KG1 (cell line): ENCODE data around the gene CLNK.
"Not testable (repeated sequence)": the region's sequence is repeated elsewhere in the genome, so short reads cannot be mapped to it uniquely, and the experiment has no call there.

Experiments
- DNase-seq: peaks from one replicate; lab custom pipeline; 2025; lab: John Stamatoyannopoulos, UW

The CLNK gene

DNA sequence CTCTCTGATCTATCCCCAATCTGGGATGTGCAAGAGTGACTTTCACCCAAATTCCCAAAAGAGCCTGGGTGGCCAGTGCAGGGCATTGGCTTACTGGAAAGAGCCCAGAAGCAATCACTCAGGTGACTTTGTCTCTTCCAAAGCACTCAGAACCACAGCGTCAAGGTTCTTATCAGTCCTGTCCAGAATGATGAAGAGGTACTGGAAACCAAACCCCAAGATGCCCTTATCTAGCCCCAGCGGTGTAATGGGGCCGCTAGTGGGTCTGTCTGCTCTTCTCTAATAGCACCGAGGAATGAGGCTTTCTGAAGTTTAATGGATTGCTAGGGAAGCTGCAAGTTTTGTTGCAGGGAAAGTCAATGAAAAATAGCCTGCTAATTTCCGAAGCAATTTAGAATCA is 21.6 kb downstream of the CLNK start:
- DNase-seq = no peak

DNA sequence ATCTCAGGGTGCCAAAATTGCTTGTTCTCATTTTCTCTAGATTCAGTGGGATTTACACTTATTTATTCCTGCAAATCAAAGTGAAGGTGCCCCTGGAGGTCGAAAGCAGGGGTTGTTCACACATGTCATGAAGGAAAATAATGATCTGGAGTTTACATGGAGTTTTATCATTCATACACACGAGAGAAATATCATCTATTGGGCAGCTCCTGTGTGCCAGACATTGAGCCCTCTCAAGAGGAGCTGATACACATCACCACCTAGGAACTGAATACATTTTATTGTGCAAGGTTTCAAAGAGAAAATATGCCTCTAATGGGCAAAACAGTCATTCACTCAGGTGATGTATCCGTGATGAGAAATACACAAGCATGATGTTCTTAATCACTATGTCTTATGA is 23.5 kb downstream of the CLNK start:
- no peak for DNase-seq

GRCh38 chr4:10659251-10659650 is 25.3 kb downstream of the CLNK start:
- no peak for DNase-seq

- no peak for DNase-seq
These were observed 27.6 kb downstream of the CLNK start for GRCh38 chr4:10656988-10657387.

DNA sequence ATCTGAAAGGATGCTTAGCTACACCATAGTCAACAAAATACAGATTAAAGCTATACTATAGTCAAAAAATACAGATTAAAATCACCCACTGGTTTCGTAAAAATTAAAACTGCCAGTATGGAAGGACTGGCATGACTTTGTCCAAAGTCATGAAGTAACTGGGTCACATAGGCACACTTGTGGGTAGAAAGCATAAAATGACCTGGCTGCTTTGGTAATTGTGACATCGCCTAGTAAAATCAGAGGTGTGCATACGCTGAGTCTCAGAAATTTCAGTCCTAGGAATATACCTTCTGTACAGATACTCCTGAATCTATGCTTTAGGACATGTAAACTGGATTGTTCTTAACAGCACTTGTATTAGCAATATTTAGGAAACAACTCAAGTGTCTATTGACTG is 28.1 kb downstream of the CLNK start:
- no peak for DNase-seq

- no peak for DNase-seq
These were observed 28.6 kb downstream of the CLNK start for GRCh38 chr4:10655968-10656367.

GRCh38 chr4:10648479-10648878 is 36.1 kb downstream of the CLNK start:
- DNase-seq = no peak

DNA sequence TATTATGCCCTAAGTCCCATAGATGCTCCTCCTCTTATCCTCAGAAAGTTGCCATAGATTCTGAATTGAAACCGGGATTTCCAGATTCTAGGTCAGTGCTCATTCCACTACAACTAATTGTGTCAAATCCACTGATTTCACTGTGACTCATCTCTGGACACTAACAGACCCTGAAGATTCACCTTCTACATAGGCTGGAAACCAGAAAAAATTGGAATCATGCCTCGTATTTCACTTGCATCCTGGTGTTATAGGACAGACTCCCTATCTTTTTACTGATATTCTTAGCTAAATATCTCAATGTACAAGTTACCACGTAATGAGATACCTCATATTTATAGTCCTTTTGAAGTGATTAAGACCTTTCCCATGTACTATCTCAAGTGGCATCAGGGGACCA is 36.7 kb downstream of the CLNK start:
- no peak for DNase-seq

DNA sequence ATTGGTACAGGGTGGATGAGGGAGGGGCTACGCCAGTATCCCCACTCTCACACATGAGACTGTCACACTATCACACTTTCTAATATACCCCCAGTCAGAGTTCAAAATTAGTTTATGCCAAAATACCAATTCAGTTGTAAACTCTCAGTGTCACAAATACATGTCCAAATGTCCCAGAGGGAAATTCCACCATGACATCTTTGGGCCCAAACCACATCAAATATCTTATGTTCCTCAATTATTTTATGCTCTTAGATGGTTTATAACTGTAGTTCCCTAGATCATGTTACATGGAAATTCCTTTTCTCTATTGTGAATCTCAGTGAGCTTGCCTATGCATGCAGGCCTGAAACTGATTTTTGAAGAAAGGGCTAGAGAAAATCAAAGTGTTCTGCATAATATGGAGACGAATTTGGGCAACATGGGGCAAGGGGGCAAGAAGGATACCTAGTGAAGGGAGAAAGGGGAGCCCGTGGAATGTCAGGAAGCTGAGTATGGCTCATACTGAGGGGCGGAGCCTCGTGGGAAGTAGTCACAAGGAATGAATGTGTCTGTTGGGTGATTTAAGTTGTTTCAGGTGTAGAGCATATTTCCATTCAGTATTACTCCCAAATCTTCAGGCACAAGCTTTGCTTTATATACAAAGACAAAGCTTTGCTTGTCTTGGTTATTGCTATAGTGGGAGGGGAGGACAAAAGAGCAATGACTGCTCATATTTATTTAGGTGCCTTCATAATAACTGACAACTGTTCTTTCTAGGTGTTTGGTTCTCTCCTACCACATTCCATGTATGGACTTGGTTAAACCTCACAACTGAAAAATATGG is 40.8 kb downstream of the CLNK start:
- DNase-seq = no peak

- DNase-seq = peak; percentile 45
These were observed 43.9 kb downstream of the CLNK start for GRCh38 chr4:10640561-10641201.

- DNase-seq = no peak
These were observed 44.9 kb downstream of the CLNK start for GRCh38 chr4:10639664-10640063.

DNA sequence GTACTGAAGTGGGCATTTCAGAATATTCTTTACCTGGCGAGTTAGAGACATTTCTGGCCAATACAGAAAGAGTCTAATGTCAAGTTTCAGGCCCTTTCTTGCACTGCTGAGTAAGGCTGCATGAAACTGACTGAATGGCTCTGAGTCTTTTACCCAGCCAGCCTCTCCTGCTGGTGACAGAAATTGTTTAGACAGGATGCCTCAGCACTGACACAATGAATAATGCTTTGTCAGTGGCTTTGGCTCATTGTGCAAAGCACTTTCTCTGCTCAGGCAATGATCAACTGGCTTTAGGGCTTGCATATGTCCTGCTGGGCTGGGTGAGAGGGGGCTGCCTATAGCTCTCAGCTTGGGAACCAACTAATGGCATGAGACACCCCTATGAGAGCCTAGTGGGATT is 45.5 kb downstream of the CLNK start:
- no peak for DNase-seq

DNA sequence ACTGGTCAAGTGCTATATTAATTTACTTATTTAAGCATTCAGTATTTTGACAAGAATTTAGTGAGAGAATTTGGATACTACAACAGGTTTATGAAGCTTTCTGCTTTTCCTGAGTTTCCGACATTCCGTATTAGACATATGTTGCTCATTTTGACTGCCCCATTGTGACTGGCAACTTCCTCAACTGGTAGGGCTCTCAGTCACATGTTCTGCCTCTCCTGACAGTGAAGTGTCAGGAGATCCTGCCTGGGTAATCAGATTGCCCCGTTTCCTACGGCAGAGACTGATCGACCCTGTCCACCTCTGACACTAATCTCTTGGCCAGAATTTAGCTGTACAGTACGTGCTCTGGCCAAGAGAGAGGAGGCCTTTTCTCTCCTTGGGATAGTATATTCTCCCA is 49.5 kb downstream of the CLNK start:
- no peak for DNase-seq

- DNase-seq = no peak
These were observed 55.2 kb downstream of the CLNK start for GRCh38 chr4:10629394-10629793.

GRCh38 chr4:10625131-10625530 is 59.4 kb downstream of the CLNK start:
- no peak for DNase-seq

- DNase-seq = no peak
These were observed 60.7 kb downstream of the CLNK start for GRCh38 chr4:10623862-10624261.

DNA sequence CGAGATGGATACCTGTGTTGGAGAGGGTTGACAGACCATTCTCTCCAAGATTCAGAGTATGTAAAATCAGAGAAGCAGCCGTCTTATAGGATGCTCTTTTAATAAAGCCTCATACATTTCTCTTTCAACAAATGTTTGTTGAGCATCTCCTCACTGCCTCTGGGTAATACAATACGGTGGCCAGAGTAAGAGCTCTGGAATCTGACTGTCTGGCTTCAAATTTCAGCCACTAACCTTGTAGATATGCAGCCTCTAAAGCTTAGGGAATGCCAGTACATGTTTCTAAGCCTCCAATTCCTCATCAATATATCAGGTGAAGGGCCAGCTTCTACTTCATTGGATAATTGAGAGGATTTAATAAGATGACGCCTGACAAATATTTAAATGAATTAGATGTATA is 61.3 kb downstream of the CLNK start:
- no peak for DNase-seq

DNA sequence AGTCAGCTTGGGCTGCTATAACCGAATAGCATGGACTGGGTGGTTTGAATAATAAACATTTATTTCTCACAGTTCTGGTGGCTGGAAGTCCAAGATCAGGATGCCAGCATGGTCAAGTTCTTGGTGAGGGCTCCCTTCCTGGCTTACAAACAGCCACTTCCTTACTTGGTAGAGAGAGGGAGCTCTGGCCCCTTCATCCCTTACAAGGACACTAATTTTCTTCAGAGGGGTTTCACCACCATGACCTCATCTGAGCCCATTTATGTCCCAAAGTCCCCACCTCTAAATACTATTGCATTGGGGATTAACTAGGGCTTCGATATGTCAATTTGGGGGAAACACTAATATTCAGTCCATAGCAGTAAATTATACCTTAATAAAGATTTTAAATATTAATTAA is 61.8 kb downstream of the CLNK start:
- no peak for DNase-seq

- no peak for DNase-seq
These were observed 63.6 kb downstream of the CLNK start for GRCh38 chr4:10620935-10621488.

- no peak for DNase-seq
These were observed 64.7 kb downstream of the CLNK start for GRCh38 chr4:10619855-10620254.

DNA sequence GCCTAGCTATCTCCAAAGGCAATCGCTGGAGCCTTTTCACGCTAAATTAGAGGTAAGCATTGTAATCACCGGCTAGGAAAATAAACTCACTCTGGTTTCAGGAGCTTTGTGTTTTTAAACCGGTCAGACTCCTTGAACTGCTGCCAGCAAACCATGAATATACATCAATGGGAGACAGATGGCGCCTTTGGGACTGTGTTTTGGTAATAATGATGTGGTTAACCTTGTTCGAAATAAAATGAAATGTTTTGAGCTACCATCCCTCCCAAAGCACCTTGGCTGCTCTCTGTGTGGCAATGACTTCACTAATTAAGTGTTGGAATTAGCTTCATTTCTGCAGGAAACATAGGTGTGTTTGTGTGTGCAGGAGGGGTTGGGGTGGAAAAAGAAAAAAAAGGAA is 65.3 kb downstream of the CLNK start:
- no peak for DNase-seq

DNA sequence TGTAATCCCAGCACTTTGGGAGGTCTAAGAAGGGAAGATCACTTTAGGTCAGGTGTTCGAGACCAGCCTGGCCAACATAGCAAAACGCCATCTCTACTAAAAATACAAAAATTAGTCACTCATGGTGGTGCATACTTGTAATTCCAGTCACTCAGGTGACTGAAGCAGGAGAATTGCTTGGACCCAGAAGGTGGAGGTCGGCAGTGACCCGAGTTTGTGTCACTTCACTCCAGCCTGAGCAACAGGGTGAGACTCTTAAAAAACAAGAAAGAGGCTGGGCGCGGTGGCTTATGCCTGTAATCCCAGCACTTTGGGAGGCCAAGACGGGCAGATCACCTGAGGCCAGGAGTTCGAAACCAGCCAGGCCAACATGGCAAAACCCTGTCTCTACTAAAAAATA is 69.6 kb downstream of the CLNK start:
- DNase-seq = not testable (repeated sequence)

- no peak for DNase-seq
These were observed 70.6 kb downstream of the CLNK start for GRCh38 chr4:10613926-10614478.
